Uterus (tissue), 2 donors: ENCODE data around the gene DYNC2H1.

Source experiments
- POLR2A ChIP-seq, 2 donors: fragments of 450-650 bp; IDR thresholded peaks; one replicate each; pipeline ENCODE4 v1.6.1; 2016; ENCODE audit warnings: antibody characterized with exemption in 2 of 2, mild to moderate bottlenecking in 1 of 2, moderate library complexity in 1 of 2
- TF ChIP-seq, protein P1 (sequence below), 4 experiments: fragments of 200-600 bp in 2 of 4; fragments of 450-650 bp in 2 of 4; sonication (generic) in 2 of 4; IDR thresholded peaks; one replicate each; pipeline ENCODE4 v1.5.1; 2016 to 2019; ENCODE audit warnings: antibody characterized with exemption in 4 of 4, mild to moderate bottlenecking in 2 of 4, moderate library complexity in 1 of 4

DNA sequence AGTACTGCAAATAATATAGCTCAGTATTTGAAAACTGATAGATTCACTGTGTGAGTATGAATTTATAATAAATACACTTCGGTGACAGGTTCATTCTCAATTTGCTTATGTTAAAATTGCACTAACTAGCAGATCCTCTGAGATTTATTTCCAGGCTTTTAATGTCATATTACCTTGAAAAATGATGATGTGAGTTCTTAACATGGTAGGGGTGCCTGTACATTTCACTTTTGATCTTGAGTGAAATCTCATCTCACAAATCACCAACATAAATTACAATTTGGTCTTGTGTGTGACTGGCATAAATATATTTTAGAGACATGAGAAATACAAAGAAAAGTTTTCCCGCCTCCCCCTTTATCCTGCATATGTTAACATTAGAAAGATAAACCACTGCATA is 240.4 kb downstream of the DYNC2H1 start:
- TF ChIP-seq, protein P1, sequence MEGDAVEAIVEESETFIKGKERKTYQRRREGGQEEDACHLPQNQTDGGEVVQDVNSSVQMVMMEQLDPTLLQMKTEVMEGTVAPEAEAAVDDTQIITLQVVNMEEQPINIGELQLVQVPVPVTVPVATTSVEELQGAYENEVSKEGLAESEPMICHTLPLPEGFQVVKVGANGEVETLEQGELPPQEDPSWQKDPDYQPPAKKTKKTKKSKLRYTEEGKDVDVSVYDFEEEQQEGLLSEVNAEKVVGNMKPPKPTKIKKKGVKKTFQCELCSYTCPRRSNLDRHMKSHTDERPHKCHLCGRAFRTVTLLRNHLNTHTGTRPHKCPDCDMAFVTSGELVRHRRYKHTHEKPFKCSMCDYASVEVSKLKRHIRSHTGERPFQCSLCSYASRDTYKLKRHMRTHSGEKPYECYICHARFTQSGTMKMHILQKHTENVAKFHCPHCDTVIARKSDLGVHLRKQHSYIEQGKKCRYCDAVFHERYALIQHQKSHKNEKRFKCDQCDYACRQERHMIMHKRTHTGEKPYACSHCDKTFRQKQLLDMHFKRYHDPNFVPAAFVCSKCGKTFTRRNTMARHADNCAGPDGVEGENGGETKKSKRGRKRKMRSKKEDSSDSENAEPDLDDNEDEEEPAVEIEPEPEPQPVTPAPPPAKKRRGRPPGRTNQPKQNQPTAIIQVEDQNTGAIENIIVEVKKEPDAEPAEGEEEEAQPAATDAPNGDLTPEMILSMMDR (IDR thresholded peaks at IDR 0.05) = no peak
- no peak for TF ChIP-seq POLR2A (IDR thresholded peaks at IDR 0.05)
